Dendritic cell treated with granulocyte-macrophage colony-stimulating factor and Interleukin-4, amounts not matched to agents 40 ng/mL and 50 ng/mL, for 4 days (primary cell): ENCODE data around the gene XPR1.
A peak's percentile ranks its signal among the peaks of the same experiment; 100 is the strongest.

Source experiments
- H3K27ac Mint-ChIP-seq: one replicate; pipeline ENCODE4 v1.8.0; 2022; ENCODE audit warnings: mild to moderate bottlenecking, mixed read lengths
- H3K27me3 Mint-ChIP-seq: one replicate; pipeline ENCODE4 v1.8.0; 2022; ENCODE audit warnings: mild to moderate bottlenecking, mixed read lengths
- H3K36me3 Mint-ChIP-seq: one replicate; pipeline ENCODE4 v1.8.0; 2022; ENCODE audit warnings: low read depth, mixed read lengths
- H3K4me1 Mint-ChIP-seq: one replicate; pipeline ENCODE4 v1.8.0; 2022; ENCODE audit warnings: low read depth, mixed read lengths
- H3K4me3 Mint-ChIP-seq: one replicate; pipeline ENCODE4 v1.8.0; 2022; ENCODE audit warnings: mild to moderate bottlenecking, moderate library complexity, mixed read lengths
- H3K9me3 Mint-ChIP-seq: one replicate; pipeline ENCODE4 v1.8.0; 2022; ENCODE audit warnings: mixed read lengths
- intact Hi-C: fragments of 100-400 bp; cut with micrococcal nuclease; formaldehyde crosslinking; loops from one replicate; pipeline ENCODE4 v1.15.0; 2022

The XPR1 gene

DNA sequence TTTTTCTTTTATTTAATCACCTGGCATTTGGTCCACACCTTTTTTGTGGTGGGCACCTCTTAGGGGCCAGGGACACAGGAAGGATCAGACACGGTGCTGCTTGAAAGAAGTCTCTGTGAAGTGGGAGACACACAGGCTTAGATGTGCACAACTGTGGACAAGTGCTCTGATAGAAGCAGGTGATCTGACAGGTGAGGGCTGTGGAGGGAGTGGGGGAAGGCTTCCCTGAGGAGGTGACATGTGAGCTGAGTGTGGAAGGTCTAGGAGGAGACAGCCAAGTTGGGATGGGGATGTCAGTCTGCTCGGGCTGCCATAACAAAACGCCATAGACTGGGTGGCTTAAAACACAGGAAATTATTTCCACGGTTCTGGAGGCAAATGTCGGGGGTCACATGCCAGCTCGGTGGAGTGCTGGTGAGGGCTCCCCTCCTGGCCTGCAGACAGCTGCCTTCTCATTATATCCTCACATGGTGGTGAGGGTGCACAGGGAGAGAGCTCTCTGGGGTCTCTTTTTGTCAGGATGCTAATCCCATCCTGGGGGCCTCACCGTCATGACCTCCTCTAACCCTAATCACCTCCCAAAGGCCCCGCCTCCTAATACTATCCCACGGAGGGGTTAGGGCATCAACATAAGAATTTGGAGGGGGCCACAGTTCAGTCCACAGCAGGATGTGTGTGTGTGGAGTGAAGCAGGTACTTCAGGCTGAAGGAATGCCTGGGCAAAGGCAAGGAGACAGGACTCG is 275.7 kb downstream of the XPR1 start:
- Mint-ChIP-seq H3K4me3 (no peak overlapping the region), H3K4me1 (peaks cover 9% of the 10 kb centered on the region), H3K36me3 (no peaks in the 10 kb centered on the region), H3K9me3 (peaks cover 9% of the 10 kb centered on the region), H3K27me3 (peaks cover 27% of the 10 kb centered on the region), H3K27ac (no peak overlapping the region)
- intact Hi-C loops, result no loop called here

DNA sequence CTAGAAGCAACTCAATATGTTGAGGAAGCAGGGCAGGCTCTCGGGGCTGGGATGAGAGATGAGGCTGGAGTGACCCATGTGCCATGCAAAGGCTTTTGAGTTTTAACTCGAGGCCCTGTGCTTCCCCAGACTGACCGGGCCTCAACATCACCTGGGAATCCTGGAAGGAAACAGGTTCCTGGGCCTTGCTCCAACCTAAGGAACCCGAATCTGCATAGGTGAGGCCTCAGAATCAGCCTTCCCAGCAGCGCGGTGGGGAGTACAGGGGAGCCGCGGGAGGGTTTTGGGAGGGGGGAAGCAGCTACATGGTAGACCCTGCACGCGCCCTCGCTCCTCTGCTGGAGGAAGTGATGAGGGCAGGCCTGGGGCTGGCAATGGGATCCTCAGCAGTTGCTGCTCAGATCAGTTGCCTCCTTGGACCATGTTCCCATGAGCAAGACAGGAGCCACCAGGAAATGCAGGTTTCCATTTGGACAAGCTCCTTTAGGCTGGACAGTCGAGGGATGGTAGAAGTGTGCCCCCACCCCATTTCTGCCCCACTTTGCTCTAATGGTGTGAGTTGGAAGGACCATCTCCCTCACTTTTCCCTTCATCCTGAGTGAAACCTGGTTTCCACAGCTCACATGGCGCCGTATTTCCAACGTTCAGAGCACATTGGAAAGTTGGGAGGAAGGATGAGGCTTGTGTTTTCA is 276.4 kb downstream of the XPR1 start:
- Mint-ChIP-seq H3K4me3 (no peak overlapping the region), H3K27ac (no peak overlapping the region), H3K9me3 (peaks cover 9% of the 10 kb centered on the region), H3K27me3 (peaks cover 27% of the 10 kb centered on the region), H3K36me3 (no peaks in the 10 kb centered on the region), H3K4me1 (peaks cover 9% of the 10 kb centered on the region)
- intact Hi-C loops, result no loop called here

GRCh38 chr1:180909005-180909414 is 277.2 kb downstream of the XPR1 start:
- peaks cover 9% of the 10 kb centered on the region for H3K9me3 Mint-ChIP-seq
- H3K4me1 Mint-ChIP-seq, result peaks cover 9% of the 10 kb centered on the region
- intact Hi-C loops, result no loop called here
- H3K27ac Mint-ChIP-seq, result no peak overlapping the region
- no peak overlapping the region for H3K4me3 Mint-ChIP-seq
- H3K27me3 Mint-ChIP-seq, result peaks cover 34% of the 10 kb centered on the region
- H3K36me3 Mint-ChIP-seq, result no peaks in the 10 kb centered on the region

DNA sequence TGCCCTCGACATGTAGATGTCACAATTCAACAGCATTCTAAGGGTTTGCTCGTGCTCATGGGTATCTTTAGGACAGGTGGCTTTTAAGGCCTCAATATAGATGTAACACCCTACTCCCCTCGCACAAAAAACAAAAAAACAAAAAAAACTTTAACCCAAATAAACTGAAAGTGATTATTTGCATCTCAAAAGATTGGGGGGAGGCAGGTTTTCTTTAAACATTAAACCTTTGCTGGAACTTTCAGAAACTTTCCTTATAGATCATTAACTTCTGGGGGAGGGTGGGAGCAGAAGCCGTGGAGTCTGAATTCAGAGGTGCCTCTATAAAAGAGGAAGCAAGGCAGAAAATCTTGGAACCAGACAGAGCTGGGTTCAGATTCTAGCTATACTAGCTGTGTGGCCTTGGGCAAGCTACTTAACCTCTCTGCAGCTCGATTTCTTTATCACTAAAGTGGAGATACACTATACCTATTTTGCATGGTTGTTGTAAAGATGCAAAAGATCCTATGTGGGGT is 277.7 kb downstream of the XPR1 start:
- Mint-ChIP-seq H3K36me3 (no peaks in the 10 kb centered on the region), H3K4me3 (no peak overlapping the region), H3K27ac (no peak overlapping the region), H3K27me3 (peaks cover 38% of the 10 kb centered on the region), H3K9me3 (peaks cover 4% of the 10 kb centered on the region), H3K4me1 (peaks cover 9% of the 10 kb centered on the region)
- intact Hi-C loops, result no loop called here

- Mint-ChIP-seq H3K27ac (no peak overlapping the region), H3K27me3 (peaks cover 58% of the 10 kb centered on the region), H3K36me3 (no peaks in the 10 kb centered on the region), H3K9me3 (no peaks in the 10 kb centered on the region), H3K4me3 (peak overlapping the region; percentile 56), H3K4me1 (peaks cover 9% of the 10 kb centered on the region)
- intact Hi-C loops, result no loop called here
These were observed 279.9 kb downstream of the XPR1 start for GRCh38 chr1:180911640-180912191.

GRCh38 chr1:180912211-180912800 is 280.5 kb downstream of the XPR1 start:
- Mint-ChIP-seq H3K9me3 (no peaks in the 10 kb centered on the region), H3K27me3 (peaks cover 61% of the 10 kb centered on the region), H3K4me3 (peak overlapping the region; percentile 56), H3K36me3 (no peaks in the 10 kb centered on the region), H3K27ac (no peak overlapping the region), H3K4me1 (peaks cover 9% of the 10 kb centered on the region)
- intact Hi-C loops, result no loop called here

DNA sequence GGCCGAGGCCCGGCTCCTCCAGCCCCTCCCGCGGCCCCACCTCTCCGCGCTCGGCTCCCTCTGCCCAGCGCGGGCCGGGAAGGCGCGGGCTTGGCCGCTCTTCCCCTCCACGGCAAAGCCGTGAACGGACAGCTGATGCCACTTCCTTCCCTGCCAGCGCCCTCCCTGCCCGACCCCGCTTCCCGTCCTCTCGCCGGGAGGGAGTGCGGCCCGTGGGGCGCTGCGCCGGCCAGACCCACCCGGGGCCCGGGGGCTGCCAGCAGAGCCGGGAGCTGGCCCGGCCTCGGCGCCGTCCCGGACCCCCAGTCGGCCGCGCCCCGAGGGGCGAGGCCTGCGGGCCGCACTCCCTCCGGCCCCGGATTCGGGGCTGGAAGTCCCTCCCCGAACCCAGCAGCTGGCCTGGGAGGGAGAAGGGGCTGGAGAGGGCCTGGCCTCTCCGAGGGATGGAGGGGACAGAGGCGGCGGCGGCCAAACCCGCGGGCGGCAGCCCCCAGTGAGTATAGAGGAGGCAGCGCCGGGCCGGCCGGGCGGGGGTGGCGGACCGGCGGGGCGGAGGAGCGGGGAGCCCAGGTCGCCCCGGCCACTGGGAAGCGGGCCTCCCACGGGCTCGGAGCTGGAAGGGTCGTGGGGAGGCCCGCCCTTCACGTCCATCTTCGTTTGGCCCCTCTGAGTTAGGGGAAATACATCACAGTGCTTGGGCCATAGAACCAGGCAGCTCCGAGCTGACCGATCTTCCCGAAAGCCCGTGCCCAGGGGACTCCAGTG is 281.2 kb downstream of the XPR1 start, which contains the start of gene KIAA1614:
TSS of gene KIAA1614 (plus strand) at position 97 of the 765 bp plus-strand sequence. CDS start at position 444, 347 bp downstream.
- H3K36me3 Mint-ChIP-seq, result no peaks in the 10 kb centered on the region
- H3K4me3 Mint-ChIP-seq, result peak within 1 kb of the TSS; percentile 63
- H3K27me3 Mint-ChIP-seq, result peaks cover 64% of the 10 kb centered on the region
- intact Hi-C loops, result no loop called here
- no peak within 1 kb of the TSS for H3K27ac Mint-ChIP-seq
- no peaks in the 10 kb centered on the region for H3K9me3 Mint-ChIP-seq
- peaks cover 9% of the 10 kb centered on the region for H3K4me1 Mint-ChIP-seq

- Mint-ChIP-seq H3K27me3 (peaks cover 56% of the 10 kb centered on the region), H3K4me1 (peaks cover 14% of the 10 kb centered on the region), H3K27ac (no peak overlapping the region), H3K4me3 (no peak overlapping the region), H3K36me3 (no peaks in the 10 kb centered on the region), H3K9me3 (no peaks in the 10 kb centered on the region)
- intact Hi-C loops, result no loop called here
These were observed 283.7 kb downstream of the XPR1 start for GRCh38 chr1:180915426-180915965.

GRCh38 chr1:180916012-180916770 is 284.4 kb downstream of the XPR1 start:
- intact Hi-C loops, result no loop called here
- Mint-ChIP-seq H3K27me3 (peaks cover 50% of the 10 kb centered on the region), H3K4me3 (no peak overlapping the region), H3K27ac (no peak overlapping the region), H3K36me3 (no peaks in the 10 kb centered on the region), H3K9me3 (no peaks in the 10 kb centered on the region), H3K4me1 (peaks cover 14% of the 10 kb centered on the region)

GRCh38 chr1:180916771-180917170 is 284.9 kb downstream of the XPR1 start:
- Mint-ChIP-seq H3K4me3 (no peak overlapping the region), H3K27ac (no peak overlapping the region), H3K36me3 (no peaks in the 10 kb centered on the region), H3K27me3 (peaks cover 45% of the 10 kb centered on the region), H3K4me1 (peaks cover 10% of the 10 kb centered on the region), H3K9me3 (no peaks in the 10 kb centered on the region)
- intact Hi-C loops, result no loop called here

- intact Hi-C loops, result no loop called here
- Mint-ChIP-seq H3K4me1 (peaks cover 5% of the 10 kb centered on the region), H3K9me3 (no peaks in the 10 kb centered on the region), H3K27ac (no peak overlapping the region), H3K36me3 (no peaks in the 10 kb centered on the region), H3K27me3 (peaks cover 40% of the 10 kb centered on the region), H3K4me3 (no peak overlapping the region)
These were observed 285.7 kb downstream of the XPR1 start for GRCh38 chr1:180917306-180918065.

GRCh38 chr1:180918519-180918918 is 286.7 kb downstream of the XPR1 start:
- H3K27ac Mint-ChIP-seq, result no peak overlapping the region
- no peaks in the 10 kb centered on the region for H3K9me3 Mint-ChIP-seq
- intact Hi-C loops, result no loop called here
- no peaks in the 10 kb centered on the region for H3K36me3 Mint-ChIP-seq
- H3K4me1 Mint-ChIP-seq, result peaks cover 5% of the 10 kb centered on the region
- peaks cover 37% of the 10 kb centered on the region for H3K27me3 Mint-ChIP-seq
- no peak overlapping the region for H3K4me3 Mint-ChIP-seq
